Subcutaneous abdominal adipose tissue (tissue), 5 donors: Measurements from ENCODE around the gene ATP8B4.

Experiments
- H3K27ac ChIP-seq: one replicate; pipeline ENCODE4 v1.7.0; 2013; ENCODE audit warnings: low read depth, mild to moderate bottlenecking, inconsistent platforms, low read length, moderate library complexity
- H3K27me3 ChIP-seq, 5 donors: one replicate each; pipeline ENCODE4 v1.7.0; 2013; ENCODE audit warnings: low read length in 5 of 5, inconsistent platforms in 1 of 5; ENCODE audit not compliant: control insufficient read depth in 5 of 5, insufficient read depth in 4 of 5
- H3K36me3 ChIP-seq, 5 donors: one replicate each; pipeline ENCODE4 v1.7.0; 2013; ENCODE audit warnings: low read length in 5 of 5; ENCODE audit not compliant: control insufficient read depth in 5 of 5, insufficient read depth in 5 of 5
- H3K4me1 ChIP-seq, 5 donors: one replicate each; pipeline ENCODE4 v1.7.0; 2013; ENCODE audit warnings: low read length in 5 of 5, mild to moderate bottlenecking in 3 of 5, moderate library complexity in 1 of 5; ENCODE audit not compliant: control insufficient read depth in 5 of 5, insufficient read depth in 5 of 5
- H3K4me3 ChIP-seq, 5 donors: one replicate each; pipeline ENCODE4 v1.7.0; 2013; ENCODE audit warnings: low read length in 5 of 5, low read depth in 1 of 5
- H3K9ac ChIP-seq, 5 donors: one replicate each; pipeline ENCODE4 v1.7.0; 2013; ENCODE audit warnings: low read length in 5 of 5, mild to moderate bottlenecking in 4 of 5, moderate library complexity in 3 of 5
- H3K9me3 ChIP-seq, 5 donors: one replicate each; pipeline ENCODE4 v1.7.0; 2013; ENCODE audit warnings: low read length in 5 of 5; ENCODE audit not compliant: control insufficient read depth in 5 of 5
- donor health status: healthy.
- donor health status: healthy.
- donor health status: healthy.
- donor health status: healthy.
- donor health status: healthy.

Gene ATP8B4

GRCh38 chr15:49815950-49816349, 303.1 kb downstream of the ATP8B4 start:
- H3K9me3 ChIP-seq, result peaks cover 0 to 3% (median 0%) of the 10 kb centered on the region in 5 donors
- H3K27me3 ChIP-seq, result no peaks in the 10 kb centered on the region
- H3K27ac ChIP-seq, result no peak overlapping the region
- no peak overlapping the region for H3K4me3 ChIP-seq
- H3K4me1 ChIP-seq, result no peaks in the 10 kb centered on the region
- H3K9ac ChIP-seq, result no peak overlapping the region
- no peaks in the 10 kb centered on the region for H3K36me3 ChIP-seq

- peaks cover 0 to 3% (median 0%) of the 10 kb centered on the region in 5 donors for H3K9me3 ChIP-seq
- no peak overlapping the region for H3K27ac ChIP-seq
- no peak overlapping the region for H3K9ac ChIP-seq
- H3K4me3 ChIP-seq, result no peak overlapping the region
- H3K36me3 ChIP-seq, result no peaks in the 10 kb centered on the region
- H3K27me3 ChIP-seq, result no peaks in the 10 kb centered on the region
- peaks cover 0 to 2% (median 0%) of the 10 kb centered on the region in 5 donors for H3K4me1 ChIP-seq
Measured at GRCh38 chr15:49815526-49815925, 303.5 kb downstream of the ATP8B4 start.

- H3K36me3 ChIP-seq, result no peaks in the 10 kb centered on the region
- H3K9me3 ChIP-seq, result peaks cover 0 to 3% (median 0%) of the 10 kb centered on the region in 5 donors
- no peak overlapping the region for H3K27ac ChIP-seq
- peaks cover 0 to 7% (median 0%) of the 10 kb centered on the region in 5 donors for H3K4me1 ChIP-seq
- H3K4me3 ChIP-seq, result no peak overlapping the region
- H3K9ac ChIP-seq, result no peak overlapping the region
- no peaks in the 10 kb centered on the region for H3K27me3 ChIP-seq
Measured at GRCh38 chr15:49814709-49815108, 304.3 kb downstream of the ATP8B4 start.

- Histone ChIP-seq H3K36me3 (no peaks in the 10 kb centered on the region), H3K9me3 (no peaks in the 10 kb centered on the region), H3K9ac (no peak overlapping the region), H3K27ac (no peak overlapping the region), H3K4me1 (peaks cover 0 to 11% (median 0%) of the 10 kb centered on the region in 5 donors), H3K4me3 (no peak overlapping the region), H3K27me3 (no peaks in the 10 kb centered on the region)
Measured at GRCh38 chr15:49813625-49814024, 305.4 kb downstream of the ATP8B4 start.

- Histone ChIP-seq H3K27me3 (no peaks in the 10 kb centered on the region), H3K4me1 (peaks cover 0 to 11% (median 0%) of the 10 kb centered on the region in 5 donors), H3K27ac (no peak overlapping the region), H3K9ac (no peak overlapping the region), H3K36me3 (no peaks in the 10 kb centered on the region), H3K4me3 (no peak overlapping the region), H3K9me3 (peaks cover 0 to 2% (median 0%) of the 10 kb centered on the region in 5 donors)
Measured at GRCh38 chr15:49810720-49811119, 308.3 kb downstream of the ATP8B4 start.

- H3K36me3 ChIP-seq, result no peaks in the 10 kb centered on the region
- no peak overlapping the region for H3K9ac ChIP-seq
- no peak overlapping the region for H3K27ac ChIP-seq
- H3K4me3 ChIP-seq, result no peak overlapping the region
- no peaks in the 10 kb centered on the region for H3K27me3 ChIP-seq
- peaks cover 0 to 3% (median 0%) of the 10 kb centered on the region in 5 donors for H3K9me3 ChIP-seq
- peaks cover 0 to 11% (median 0%) of the 10 kb centered on the region in 5 donors for H3K4me1 ChIP-seq
Measured at GRCh38 chr15:49809894-49810609, 309.0 kb downstream of the ATP8B4 start.

GRCh38 chr15:49808341-49808740, 310.7 kb downstream of the ATP8B4 start:
- Histone ChIP-seq H3K4me1 (peaks cover 0 to 11% (median 0%) of the 10 kb centered on the region in 5 donors), H3K4me3 (no peak overlapping the region), H3K36me3 (no peaks in the 10 kb centered on the region), H3K27ac (no peak overlapping the region), H3K9ac (no peak overlapping the region), H3K27me3 (no peaks in the 10 kb centered on the region), H3K9me3 (peaks cover 0 to 3% (median 0%) of the 10 kb centered on the region in 5 donors)
